GM19023 (cell line): ENCODE results near the gene ARHGEF28.

Experiments
- ATAC-seq: cut with Tn5 transposase; IDR thresholded peaks from one replicate; pipeline ENCODE4 v1.9.1; 2021; ENCODE audit warnings: mild to moderate bottlenecking, moderate library complexity; ENCODE audit not compliant: unreplicated experiment

Gene ARHGEF28, protein sequence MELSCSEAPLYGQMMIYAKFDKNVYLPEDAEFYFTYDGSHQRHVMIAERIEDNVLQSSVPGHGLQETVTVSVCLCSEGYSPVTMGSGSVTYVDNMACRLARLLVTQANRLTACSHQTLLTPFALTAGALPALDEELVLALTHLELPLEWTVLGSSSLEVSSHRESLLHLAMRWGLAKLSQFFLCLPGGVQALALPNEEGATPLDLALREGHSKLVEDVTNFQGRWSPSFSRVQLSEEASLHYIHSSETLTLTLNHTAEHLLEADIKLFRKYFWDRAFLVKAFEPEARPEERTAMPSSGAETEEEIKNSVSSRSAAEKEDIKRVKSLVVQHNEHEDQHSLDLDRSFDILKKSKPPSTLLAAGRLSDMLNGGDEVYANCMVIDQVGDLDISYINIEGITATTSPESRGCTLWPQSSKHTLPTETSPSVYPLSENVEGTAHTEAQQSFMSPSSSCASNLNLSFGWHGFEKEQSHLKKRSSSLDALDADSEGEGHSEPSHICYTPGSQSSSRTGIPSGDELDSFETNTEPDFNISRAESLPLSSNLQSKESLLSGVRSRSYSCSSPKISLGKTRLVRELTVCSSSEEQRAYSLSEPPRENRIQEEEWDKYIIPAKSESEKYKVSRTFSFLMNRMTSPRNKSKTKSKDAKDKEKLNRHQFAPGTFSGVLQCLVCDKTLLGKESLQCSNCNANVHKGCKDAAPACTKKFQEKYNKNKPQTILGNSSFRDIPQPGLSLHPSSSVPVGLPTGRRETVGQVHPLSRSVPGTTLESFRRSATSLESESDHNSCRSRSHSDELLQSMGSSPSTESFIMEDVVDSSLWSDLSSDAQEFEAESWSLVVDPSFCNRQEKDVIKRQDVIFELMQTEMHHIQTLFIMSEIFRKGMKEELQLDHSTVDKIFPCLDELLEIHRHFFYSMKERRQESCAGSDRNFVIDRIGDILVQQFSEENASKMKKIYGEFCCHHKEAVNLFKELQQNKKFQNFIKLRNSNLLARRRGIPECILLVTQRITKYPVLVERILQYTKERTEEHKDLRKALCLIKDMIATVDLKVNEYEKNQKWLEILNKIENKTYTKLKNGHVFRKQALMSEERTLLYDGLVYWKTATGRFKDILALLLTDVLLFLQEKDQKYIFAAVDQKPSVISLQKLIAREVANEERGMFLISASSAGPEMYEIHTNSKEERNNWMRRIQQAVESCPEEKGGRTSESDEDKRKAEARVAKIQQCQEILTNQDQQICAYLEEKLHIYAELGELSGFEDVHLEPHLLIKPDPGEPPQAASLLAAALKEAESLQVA (N-terminal part only)

GRCh38 chr5:73625944-73626811 is at the start of gene ARHGEF28:
TSS of gene ARHGEF28 (plus strand) at chr5:73626196. CDS start at chr5:73684852, 58,656 bp downstream.
- ATAC-seq, result peak; percentile 69

DNA sequence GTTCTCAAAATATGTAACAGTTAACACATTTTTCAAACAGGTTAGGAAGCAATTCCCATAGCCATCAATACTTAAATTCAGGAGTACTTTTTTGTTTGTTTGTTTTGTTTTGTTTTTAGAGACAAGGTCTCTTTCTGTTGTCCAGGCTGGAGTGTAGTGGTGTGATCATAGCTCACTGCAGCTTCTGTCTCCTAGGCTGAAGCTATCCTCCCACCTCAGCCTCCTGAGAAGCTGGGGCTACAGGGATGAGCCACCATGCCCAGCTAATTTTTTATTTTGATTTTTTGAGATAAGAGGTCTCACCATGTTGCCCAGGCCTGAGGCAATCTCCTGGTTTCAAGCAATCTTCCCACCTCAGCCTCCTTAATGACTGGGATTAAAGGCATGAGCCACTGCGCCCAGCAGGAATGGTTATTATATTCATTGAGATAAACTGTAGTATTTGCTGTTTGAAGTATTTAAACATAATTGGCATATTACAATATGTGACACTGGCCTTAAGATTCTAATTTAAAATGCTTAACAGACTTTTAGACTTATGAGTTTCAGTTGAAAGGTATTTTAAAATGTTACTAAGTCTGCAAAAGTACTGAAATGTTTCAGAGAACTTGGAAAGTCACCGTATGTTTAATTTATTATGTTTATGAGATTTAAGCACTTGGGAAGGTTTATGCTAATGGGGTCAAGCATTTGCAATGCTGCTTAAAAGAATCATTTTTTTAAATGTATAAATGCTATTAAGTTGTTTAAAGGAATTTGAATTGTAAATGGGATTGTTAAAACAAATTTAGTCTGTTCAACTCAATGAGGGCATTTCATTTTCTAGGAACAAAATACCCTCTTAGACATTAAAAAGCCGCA is 43.5 kb upstream of the ARHGEF28 start:
- ATAC-seq, result no peak

DNA sequence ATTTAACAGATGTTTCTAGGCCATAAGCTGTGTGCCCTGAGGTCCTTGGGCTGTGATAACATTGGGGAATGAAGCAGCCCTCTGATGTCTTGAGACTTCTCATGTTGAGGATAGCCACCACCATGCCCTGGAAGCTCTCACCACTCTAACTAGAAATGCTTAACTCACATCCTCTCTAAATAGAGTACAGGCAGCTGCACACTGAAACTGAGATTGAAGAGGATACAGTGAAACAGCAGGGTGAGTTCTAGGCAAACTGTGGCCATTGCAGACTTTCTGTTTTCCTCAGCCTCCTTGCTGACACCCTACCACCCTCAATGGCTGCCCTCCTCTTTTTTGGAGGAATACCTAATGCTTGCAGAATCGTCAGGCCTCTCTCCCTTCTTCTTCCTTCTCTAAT is 38.1 kb upstream of the ARHGEF28 start:
- ATAC-seq, result peak; percentile 63

DNA sequence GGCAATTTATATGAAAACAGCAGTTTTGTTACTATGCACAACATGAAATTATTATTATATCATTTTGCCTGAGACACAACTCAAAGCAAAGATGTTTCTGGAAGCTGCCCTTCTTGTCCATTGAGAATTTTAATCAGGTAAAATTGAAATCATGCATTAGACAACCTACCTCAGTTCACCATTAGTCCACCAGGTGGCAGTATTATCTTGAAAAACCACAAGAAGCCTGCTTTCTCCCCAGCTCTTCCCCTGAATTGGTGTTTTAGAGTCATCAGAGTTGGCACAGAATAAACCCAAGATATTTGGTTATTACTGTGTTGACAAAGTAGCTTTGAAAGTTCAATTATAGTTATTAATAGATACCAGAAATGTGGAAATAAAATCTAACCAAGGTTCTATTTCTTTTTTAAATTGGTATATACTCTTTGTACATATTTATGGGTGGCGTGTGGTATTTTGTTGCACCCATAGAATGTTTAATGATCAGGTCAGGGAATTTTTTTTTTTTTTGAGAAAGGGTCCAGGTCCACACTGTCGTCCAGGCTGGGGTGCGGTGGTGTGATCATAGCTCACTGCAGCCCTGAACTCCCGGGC is 34.8 kb upstream of the ARHGEF28 start:
- peak; percentile 70 for ATAC-seq

GRCh38 chr5:73591698-73592501 is 34.1 kb upstream of the ARHGEF28 start:
- no peak for ATAC-seq

- no peak for ATAC-seq
Observed at GRCh38 chr5:73592551-73592950, 33.4 kb upstream of the ARHGEF28 start.

DNA sequence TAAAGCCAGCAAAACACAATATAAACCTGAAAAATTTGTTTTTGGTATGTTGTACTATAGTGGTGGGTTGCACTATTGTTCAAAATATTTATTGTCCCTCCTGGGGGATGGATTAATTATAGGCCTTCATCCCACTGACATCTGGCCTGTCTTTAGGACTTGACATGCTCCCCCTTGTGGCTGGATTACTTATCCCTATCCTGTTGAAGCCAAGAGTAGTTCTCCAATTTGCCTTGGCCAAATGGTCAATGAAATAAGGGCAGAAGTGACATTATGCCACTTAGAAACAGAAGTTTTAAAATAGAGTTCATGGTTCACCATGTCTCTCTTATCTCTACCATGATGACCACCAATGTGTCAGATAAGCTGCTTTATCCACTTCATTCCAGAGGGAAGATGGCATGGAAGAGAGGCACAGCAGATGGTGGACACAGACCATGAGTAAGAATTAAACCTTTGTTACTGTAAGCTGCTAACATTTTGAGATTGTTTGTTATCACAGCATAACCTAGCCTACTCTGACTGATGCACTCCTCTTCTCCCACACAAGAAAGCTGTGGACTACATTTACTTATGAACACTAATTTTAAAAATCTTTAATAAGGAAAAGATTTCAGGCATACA is 29.2 kb upstream of the ARHGEF28 start:
- ATAC-seq, result no peak

- ATAC-seq, result no peak
Observed at GRCh38 chr5:73599380-73599779, 26.6 kb upstream of the ARHGEF28 start.

- no peak for ATAC-seq
Observed at GRCh38 chr5:73603998-73604397, 22.0 kb upstream of the ARHGEF28 start.

- no peak for ATAC-seq
Observed at GRCh38 chr5:73605223-73606087, 20.5 kb upstream of the ARHGEF28 start.

GRCh38 chr5:73606206-73606753 is 19.7 kb upstream of the ARHGEF28 start:
- ATAC-seq, result no peak

- ATAC-seq, result no peak
Observed at GRCh38 chr5:73607228-73607627, 18.8 kb upstream of the ARHGEF28 start.

DNA sequence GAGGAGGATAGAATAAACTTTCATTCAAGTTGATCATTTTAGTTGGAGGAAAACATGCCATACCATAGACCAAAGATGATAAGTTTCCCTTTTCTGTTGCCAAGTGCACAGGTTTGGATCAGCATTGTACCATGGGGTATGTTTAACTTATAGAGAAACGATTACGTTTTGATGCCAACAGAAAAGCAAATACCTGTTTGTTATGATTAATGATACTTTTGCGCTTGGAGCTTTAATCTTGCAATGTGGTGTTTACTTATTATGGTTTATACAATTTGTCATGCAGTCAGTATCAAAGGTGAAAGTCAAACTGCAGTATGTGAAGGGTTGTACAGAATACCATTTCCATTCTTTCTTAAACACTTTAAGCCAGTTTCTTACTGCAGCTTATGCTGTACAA is 13.2 kb upstream of the ARHGEF28 start:
- no peak for ATAC-seq

GRCh38 chr5:73615085-73615484 is 10.9 kb upstream of the ARHGEF28 start:
- ATAC-seq, result no peak

DNA sequence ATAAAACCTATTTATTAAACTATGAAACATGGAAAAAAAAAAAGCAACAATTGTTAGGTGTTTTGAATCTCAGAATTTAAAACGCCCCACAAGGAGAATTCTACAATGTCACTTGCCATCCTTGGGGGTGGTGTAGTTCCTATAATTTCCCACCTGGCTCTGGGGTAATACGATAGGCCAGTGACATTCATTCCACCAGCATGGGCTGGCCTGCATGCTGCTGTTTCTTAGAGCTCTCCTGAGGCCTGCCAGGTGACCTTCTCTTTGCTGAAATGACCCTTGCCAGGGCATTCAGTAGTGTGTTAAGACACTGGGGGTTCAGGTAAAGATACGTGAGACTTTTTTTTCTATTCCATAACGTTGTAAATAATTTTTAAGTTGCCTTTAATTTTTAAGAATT is 10.0 kb upstream of the ARHGEF28 start:
- no peak for ATAC-seq
